Measurements from ENCODE around the gene LIMS2. TPM values are rescaled to one million over a fixed set of nuclear protein-coding genes. Genes with fewer than 3 reads are reported as not detected.

The LIMS2 gene, protein sequence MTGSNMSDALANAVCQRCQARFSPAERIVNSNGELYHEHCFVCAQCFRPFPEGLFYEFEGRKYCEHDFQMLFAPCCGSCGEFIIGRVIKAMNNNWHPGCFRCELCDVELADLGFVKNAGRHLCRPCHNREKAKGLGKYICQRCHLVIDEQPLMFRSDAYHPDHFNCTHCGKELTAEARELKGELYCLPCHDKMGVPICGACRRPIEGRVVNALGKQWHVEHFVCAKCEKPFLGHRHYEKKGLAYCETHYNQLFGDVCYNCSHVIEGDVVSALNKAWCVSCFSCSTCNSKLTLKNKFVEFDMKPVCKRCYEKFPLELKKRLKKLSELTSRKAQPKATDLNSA
- polyA plus RNA-seq = 100 to 1,000 TPM in 1 of 3 donors, 10 to 100 TPM in 1, 1 to 10 TPM in 1; 8.5 to 282 (median 64.9) TPM

DNA sequence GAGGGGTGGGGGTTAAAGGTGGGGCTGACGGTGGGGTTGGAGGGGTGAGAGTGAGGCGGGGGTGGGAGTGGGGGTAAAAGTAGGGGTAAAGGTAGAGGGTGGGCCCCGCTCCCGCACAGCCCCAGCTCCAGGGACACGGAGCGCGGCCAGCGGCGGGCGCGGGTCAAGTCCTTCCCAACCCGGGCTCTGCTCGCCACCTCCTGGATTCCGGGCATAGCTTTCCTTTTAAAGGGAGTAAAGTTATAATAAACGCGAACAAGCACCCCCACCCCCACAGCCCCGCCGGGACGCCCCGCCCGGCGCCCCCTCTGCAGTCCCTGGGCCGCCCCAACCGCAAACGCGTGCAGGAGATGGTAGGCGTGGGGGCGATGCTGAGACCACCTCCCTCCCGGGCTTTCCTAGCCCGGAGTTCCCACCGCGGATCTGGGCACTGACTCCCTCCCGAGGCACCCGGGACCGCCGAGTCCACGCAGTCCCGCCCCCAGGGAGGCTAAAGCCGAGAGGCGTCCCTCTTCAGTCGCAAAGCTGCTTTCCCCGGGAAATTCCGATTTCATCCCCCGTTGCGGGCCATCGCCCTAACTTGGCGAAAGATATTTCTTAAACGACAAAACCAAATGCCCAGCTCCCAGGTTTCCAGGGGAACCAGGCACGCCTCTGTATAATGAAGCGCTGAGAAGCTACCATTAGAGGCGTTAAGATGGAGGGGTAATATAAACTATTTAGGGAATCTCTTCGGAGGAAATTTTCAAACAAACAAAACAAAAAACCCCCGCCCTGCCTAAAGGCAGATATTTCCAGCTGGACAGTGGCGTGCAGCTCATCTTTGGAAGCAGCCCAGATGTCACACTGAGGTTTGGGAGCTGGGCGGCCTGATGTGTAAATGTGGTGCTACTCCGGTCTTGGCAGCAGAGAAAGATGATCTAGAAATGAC, at the start of gene LIMS2:
Gene LIMS2, minus strand, starts transcription at position 200 of the 931 bp plus-strand sequence. CDS start 506 bp downstream, outside the sequence.
- WGBS, 3 donors = 2 to 6% (median 4%) methylated on average over 51 to 55 of the region's 56 CpGs
- no peak within 1 kb of the TSS for H3K27ac ChIP-seq (ENCODE audit: low read depth, low read length)

DNA sequence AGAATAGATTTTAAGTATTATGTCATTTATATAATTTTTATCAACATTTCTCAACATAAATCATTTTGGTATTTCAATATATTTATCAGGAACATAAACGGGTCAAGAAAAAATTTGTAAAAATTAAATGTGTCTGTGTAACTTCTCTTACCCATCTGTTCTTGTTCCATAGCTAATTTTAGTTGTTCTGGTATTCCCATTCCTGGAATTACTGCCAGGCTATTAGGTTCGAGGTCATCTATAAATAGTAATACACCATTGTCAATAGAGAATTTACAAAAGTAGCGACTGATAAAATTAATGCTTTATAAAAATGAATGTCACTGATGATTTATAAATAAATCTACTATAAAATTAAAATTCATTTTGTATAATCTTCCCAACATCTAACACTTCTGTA, 47.5 kb upstream of the LIMS2 start:
- no peak overlapping the region for H3K27ac ChIP-seq (ENCODE audit: low read depth, low read length)
- WGBS, 3 donors = 55 to 77% (median 66%) methylated on average over 3 of the region's 3 CpGs

DNA sequence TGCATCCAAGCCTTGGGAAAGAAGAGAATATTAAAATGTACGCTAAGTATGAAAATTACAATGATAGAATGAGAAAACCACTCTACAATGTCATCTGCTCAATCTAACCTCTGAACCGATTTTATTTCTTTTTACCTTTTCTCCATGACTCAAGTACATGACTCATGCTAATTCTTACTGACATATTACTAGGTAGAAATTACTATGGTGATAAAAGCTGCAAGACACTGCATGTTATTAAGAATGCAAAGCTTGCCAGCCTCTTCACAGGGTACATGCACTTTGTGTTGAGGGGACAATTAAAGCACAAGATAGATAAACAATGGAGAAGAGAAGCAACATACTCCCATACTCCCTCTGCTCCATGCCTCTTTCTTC, 46.6 kb upstream of the LIMS2 start:
- no peak overlapping the region for H3K27ac ChIP-seq (ENCODE audit: low read depth, low read length)
- 94 to 98% (median 97%) methylated on average over 2 of the region's 2 CpGs for WGBS, 3 donors

DNA sequence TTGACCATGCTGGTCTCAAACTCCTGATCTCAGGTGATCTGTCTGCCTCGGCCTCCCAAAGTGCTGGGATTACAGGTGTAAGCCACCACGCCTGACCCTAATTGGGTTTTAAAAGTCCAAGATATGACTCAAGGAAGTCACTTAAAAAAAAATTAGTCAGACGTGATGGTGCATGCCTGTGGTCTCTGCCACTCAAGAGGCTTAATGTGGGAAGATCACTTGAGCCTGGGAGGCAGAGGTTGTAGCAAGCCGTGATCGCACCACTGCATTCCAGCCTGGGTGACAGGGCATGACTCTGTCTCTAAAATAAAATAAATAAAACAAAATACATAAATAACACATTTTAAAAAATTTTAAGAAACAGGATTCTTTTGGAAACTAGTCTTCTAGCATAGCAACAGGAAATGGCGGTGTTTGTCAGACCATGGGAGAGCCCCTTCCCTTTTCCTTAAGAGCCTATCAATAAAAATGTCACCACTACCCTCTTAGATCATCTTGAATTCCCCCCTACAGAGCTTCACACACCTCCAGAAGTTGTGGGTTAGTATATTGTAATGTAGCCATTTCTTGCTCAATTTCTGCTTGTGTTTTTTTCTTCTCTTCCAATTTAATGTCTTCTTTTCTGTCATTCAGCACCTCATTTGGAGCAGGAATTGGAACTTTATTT, 46.1 kb upstream of the LIMS2 start:
- no peak overlapping the region for H3K27ac ChIP-seq (ENCODE audit: low read depth, low read length)
- 93 to 97% (median 96%) methylated on average over 6 of the region's 6 CpGs for WGBS, 3 donors

DNA sequence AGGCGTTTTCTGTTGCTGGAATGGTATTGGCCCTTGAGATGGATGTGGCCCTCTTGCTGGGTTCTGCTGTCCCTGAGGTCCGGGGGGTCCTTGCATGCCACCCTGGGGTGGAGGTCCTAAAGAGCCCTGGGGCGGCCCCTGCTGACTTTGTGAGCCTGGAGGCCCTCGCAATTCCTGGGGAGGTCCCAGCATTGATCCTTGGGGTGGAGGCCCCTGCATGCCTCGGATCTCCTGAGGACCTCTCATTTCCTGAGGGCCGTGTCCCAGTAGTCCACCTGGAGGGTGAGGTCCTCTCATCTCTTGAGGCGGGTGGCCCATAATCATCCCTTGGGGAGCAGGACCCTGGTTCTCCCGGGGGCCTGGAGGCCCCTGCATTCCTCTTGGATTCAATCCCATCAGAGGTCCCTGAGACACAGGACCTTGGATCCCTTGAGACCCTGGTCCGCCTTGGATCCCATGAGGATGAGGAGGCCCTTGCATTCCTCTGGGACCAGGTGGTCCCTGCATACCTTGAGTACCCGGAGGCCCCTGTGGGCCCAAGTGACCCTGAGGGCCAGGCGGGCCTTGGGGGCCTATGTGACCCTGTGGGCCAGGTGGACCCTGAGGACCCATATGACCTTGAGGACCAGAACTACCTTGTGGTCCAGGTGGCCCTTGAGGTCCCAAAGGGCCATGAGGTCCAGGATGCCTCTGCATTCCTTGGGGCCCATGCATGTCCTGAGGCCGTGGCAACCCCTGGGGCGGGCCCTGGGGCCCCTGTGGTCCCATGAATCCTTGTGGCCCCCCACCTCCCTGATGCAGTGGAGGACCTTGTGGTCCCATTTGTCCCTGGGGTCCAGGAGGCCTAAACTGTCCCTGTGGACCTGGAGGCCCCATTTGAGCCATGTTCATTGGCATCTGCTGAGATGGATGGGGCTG, 44.2 kb upstream of the LIMS2 start:
- 96 to 97% (median 96%) methylated on average over 13 of the region's 13 CpGs for WGBS, 3 donors

DNA sequence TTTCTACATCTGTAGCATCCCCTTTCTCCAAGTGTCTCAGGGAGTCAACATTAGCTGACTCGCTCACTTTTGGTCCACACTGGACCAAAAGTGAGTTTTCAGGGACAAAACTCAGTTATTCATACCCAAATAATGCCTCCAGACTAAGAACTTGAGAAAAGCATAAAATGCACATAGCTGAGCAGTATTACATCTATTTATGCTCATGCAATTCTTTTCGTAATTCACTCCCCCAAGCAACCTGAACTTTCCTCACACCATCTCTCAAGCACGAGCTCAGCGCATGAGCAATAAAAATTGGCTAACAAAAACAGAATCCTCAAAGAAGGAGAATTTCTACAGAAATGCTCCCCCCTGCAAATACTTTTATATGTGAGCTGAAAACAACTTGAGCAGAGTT, 42.9 kb upstream of the LIMS2 start:
- 80 to 96% (median 85%) methylated on average over 4 of the region's 4 CpGs for WGBS, 3 donors

More for the DNA sequence above, 44.2 kb upstream of the LIMS2 start:
- H3K27ac ChIP-seq (ENCODE audit: low read depth, low read length) = no peak overlapping the region

DNA sequence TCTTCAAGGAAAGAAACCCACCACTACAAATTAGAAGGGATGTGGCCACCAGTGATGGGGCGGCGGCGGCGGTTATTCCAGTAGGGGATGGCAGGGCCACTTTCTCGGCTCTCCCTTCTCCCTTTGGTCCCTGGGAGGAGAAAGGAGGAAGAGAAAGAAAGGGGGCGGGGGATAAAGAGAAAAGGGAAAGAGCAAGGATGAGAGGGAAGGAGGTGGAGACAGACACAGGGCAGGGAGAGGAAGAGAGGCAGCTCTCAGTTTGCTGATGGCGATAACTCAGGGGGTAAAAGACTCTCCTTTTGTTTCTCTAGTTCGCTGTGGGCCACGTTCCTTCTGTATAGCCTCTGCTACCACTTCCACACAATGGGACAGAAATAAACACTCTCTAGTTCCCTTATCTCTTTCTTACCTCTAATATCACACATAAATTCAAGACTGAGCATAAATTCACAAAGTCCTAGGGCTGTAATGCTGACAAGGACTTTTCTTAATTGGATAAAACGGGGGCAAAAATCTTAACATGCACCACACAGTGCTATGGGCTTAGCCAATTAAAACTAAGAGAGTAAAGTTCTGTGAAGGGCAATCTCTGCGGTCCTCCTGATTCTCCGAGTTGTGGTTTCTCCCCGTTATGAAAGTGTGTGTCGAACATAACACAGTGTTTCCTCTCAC, 40.6 kb upstream of the LIMS2 start:
- 91 to 94% (median 92%) methylated on average over 14 of the region's 14 CpGs for WGBS, 3 donors
- H3K27ac ChIP-seq (ENCODE audit: low read depth, low read length) = no peak overlapping the region

More for the DNA sequence above, 42.9 kb upstream of the LIMS2 start:
- H3K27ac ChIP-seq (ENCODE audit: low read depth, low read length) = no peak overlapping the region

DNA sequence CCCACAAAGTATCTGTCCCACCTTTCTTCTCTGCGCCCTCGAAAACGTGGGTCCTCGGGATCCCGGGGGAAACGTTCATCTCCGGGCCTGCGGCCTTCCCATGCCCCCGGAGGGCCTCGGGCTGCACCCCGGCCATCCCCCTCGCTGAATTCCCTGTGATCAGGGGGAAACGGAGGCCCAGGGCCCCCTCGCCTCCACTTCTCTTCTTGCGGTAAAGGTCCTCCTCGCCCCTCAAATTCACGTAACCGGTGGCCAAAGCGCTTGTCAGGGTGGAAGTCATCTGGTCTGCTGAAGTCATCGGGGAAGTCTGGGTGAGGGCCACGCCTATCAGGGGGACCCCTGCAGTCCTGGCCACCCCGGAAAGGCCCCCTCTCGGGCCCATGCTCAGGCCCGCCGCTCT, 38.2 kb upstream of the LIMS2 start:
- no peak overlapping the region for H3K27ac ChIP-seq (ENCODE audit: low read depth, low read length)
- 94 to 95% (median 95%) methylated on average over 25 of the region's 25 CpGs for WGBS, 3 donors

DNA sequence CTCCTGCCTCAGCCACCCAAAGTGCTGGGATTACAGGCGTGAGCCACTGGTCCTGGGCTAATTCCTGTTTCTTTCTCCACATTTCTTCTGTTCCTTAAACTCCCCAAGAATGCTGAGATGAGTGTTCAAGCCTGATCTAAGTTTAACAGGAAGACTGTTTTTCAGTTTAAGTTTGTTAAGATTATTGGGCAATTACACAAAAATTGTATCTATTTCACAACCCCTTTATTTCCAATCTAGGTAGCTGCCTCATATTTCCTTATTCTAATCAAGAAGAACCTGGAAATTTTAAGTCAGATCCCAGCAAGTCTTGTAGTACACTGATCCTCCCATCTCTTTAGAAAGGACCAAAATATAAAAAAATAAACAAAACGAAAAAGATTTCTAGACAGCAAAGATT, 37.7 kb upstream of the LIMS2 start:
- no peak overlapping the region for H3K27ac ChIP-seq (ENCODE audit: low read depth, low read length)
- 73 to 78% (median 75%) methylated on average over 2 of the region's 2 CpGs for WGBS, 3 donors

DNA sequence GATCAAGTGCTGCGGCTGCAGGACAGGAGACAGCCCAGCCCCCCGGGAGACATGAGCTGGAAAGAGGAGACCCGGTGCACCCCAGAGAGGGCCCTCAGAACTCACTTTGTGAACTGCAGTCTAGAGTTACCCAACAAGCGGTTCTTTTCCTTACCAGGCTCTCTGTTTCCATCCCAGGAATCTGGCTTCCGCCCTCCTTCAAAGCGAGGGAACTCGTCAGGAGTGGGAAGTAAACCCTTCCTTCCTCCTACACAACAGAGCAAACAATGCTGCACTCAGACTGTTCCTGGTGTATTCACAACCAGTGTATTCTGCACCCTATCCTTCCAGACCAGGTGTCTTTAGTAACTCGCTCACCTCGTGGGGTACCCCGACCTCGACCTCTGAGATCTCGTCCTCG, 34.0 kb upstream of the LIMS2 start:
- H3K27ac ChIP-seq (ENCODE audit: low read depth, low read length) = no peak overlapping the region
- WGBS, 3 donors = 91 to 92% (median 91%) methylated on average over 13 of the region's 13 CpGs

DNA sequence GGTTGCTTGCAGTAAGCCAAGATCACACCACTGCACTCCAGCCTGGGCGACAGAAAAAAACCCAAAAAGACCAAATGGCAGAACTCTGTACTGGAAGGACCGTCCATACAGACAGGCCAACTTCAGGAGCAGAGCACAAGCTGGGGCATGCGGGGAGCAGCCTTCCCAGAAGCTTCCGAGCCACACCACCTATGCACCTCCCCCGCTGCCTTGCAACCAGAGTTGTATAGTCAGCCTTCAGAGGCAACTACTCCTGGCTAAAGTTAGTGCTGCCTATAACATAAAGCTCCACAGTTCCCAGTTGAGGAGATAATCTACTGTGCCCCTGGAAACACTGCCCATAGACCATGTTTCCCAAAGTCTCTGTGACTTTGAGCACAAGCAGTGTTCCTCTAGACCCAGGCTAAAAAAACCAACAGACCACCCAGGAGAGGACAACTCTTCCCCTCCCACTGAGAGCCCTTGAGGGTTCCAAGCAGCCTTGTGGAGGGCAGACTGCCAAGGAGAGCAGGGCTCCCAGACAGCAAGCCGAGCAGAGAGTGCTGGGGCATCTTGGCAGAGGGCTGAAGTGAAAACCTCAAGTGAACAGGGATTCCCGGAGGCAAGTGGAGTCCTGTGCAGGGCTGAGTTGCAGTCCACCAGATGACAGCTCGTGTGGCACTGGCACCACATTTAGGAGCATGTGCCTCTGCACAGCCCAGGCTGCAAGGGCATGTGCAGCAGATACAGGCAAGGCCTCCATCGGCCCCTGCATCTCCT, 32.7 kb upstream of the LIMS2 start:
- no peak overlapping the region for H3K27ac ChIP-seq (ENCODE audit: low read depth, low read length)
- WGBS, 3 donors = 89 to 91% (median 90%) methylated on average over 9 of the region's 9 CpGs

DNA sequence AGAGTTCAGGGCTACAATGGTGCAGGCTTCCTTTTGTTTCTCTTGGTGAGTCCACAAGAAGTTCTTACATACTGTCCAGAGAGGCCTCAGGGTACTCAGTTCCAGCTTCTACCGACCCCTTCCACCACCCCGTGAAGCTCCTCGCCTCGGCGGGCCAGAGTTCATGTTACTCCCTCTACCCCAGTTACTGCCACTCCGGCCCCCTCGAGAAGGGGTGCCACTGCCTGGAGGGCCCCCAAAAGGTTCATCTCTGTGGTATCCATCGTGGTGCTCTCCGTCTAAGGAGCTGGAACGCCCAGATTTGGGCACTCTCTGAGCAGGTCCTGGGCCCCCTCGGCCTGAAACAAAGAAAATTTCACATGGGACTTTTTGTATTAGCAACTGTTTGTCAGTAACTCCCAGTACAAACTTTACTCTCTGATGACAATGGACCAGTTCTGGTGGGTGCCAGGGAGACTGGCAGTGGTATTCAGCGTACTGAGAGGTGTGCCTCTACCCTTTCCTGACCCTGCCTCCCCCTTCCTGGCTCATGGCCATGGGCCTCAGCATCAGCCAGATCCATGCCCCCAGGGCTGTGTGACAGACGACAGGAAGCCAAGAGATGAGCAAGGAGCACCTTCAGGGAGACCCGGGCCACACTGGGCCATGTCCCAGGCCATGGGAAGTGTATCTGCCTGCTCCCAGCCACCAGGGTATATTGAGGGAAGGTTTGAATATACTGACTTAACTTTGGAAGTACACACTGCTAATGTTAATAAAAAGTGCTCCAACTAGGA, 31.1 kb upstream of the LIMS2 start:
- 90 to 93% (median 92%) methylated on average over 14 of the region's 14 CpGs for WGBS, 3 donors
- H3K27ac ChIP-seq (ENCODE audit: low read depth, low read length) = no peak overlapping the region

DNA sequence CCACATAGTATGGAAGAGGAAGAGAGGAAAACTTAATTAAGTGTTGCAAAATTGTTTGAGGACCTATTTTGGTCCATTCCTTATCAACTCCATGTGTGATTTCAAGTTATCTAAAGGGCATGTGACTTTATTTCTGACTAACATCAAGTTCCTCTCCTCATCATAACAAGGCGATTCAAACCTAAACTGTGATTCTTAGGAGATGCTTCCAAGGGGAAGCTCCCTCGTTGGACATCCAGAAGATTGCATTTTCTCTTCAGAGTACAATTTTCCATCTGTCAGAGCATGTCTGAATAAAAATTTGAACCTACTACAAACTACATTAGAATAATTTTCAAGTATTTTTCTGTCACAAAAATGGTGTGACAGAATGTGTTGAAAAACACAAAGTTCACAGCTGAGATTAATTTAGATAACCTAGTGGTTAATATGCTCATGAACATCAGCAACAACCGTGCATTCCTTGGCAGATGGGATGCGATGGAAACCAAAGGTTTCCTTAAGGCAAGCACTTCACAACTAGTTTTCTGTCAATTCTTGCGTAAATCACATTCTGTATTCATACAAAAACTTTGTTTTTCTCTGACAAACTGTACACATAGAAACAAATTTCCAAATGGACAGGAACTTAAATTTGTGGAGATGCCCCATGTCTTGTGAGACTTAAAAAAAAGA, 30.2 kb upstream of the LIMS2 start:
- no peak overlapping the region for H3K27ac ChIP-seq (ENCODE audit: low read depth, low read length)
- WGBS, 3 donors = 75 to 86% (median 80%) methylated on average over 5 of the region's 5 CpGs

DNA sequence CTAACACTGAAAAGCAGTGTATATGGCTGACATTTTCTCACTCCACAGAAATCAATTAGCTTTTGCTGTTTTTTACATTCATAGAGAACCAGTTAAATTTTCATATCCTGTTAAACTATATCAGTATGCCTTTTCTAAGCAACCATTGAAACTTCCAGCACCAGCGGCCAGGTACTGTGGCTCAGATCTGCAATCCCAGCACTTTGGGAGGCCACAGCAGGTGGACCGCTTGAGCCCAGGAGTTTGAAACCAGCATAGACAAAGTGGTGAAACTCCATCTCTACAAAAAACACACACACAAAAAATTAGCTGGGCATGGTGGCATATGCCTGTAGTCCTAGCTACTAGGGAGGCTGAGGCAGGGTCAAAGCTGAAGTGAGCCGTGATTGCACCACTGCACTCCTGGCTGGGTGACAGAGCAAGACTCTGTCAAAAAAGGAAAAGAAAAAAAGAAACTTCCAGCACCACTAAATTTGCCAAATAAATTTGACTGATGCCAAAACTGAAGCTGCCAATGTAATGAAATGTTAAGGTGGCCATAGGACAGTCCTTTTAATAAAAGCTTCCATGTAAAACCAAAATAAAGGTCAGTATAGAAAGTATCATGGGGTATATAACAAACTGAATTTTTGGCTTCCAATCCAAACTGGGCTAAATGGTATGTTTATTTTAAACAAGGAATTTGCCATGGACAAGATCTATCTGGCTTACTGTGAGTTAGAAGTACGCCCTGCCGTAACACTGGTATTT, 29.5 kb upstream of the LIMS2 start:
- 70 to 76% (median 73%) methylated on average over 5 of the region's 5 CpGs for WGBS, 3 donors
- H3K27ac ChIP-seq (ENCODE audit: low read depth, low read length) = no peak overlapping the region

DNA sequence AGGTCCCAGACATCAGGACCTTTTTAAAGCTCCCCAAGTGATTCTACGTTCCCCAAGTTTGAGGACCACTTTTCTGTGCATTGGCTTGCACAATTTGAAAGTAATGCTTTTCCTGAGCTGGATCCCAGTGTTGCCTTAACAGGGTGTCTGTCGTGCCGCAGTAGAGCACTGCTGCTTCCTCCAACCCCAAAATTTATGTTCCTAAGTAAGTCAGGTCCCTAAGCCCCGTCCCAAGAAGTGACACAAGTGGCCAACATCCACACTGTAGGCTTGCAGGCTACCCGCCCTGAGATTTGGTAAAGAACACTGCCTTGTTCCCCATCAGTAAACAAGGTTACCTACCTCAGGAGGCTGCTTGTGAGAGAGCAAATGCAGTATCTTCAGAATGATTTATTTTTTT, 28.0 kb upstream of the LIMS2 start:
- no peak overlapping the region for H3K27ac ChIP-seq (ENCODE audit: low read depth, low read length)
- WGBS, 3 donors = 94 to 97% (median 96%) methylated on average over 5 of the region's 5 CpGs
